Tibial nerve (tissue), 4 donors: Measurements from ENCODE around the gene COPG2. TPM values are rescaled to one million over a fixed set of nuclear protein-coding genes. Genes with fewer than 3 reads are reported as not detected.

Experiments
- DNase-seq, 2 donors: peaks; one replicate each; pipeline ENCODE4 v3.0.0-alpha.2; 2019; ENCODE audit warnings: low spot score in 2 of 2
- H3K27ac ChIP-seq, 4 donors: fragments of 200-600 bp; sonication (generic) in 3 of 4; one replicate each; pipeline ENCODE4 v1.5.1; 2017 to 2019; ENCODE audit warnings: mild to moderate bottlenecking in 1 of 4
- H3K27me3 ChIP-seq, 2 donors: fragments of 200-600 bp; sonication (generic) in 1 of 2; one replicate each; pipeline versions ENCODE4 v1.5.1 to v1.6.0; 2017 to 2019
- H3K36me3 ChIP-seq, 3 donors: fragments of 200-600 bp; sonication (generic); one replicate each; pipeline ENCODE4 v1.5.1; 2018 to 2019
- H3K4me1 ChIP-seq, 4 donors: fragments of 200-600 bp; sonication (generic) in 3 of 4; one replicate each; pipeline ENCODE4 v1.5.1; 2017 to 2019
- H3K4me3 ChIP-seq, 4 donors: fragments of 200-600 bp; sonication (generic) in 3 of 4; one replicate each; pipeline ENCODE4 v1.5.1; 2017 to 2019; ENCODE audit warnings: mild to moderate bottlenecking in 1 of 4, moderate library complexity in 1 of 4
- H3K9me3 ChIP-seq, 4 donors: fragments of 200-600 bp; sonication (generic) in 3 of 4; one replicate each; pipeline ENCODE4 v1.5.1; 2017 to 2019
- CTCF ChIP-seq, 5 experiments: fragments of 200-600 bp in 3 of 5; fragments of 450-650 bp in 2 of 5; sonication (generic) in 3 of 5; IDR thresholded peaks; one replicate each; pipeline ENCODE4 v1.5.1; 2016 to 2019; ENCODE audit warnings: antibody characterized with exemption in 5 of 5, mild to moderate bottlenecking in 3 of 5, moderate library complexity in 2 of 5
- EP300 ChIP-seq, 2 donors: sonication (generic); formaldehyde crosslinking; IDR thresholded peaks; one replicate each; pipeline ENCODE4 v1.6.1; 2017; ENCODE audit warnings: antibody characterized with exemption in 2 of 2, mild to moderate bottlenecking in 1 of 2
- POLR2A ChIP-seq, 2 donors: fragments of 450-650 bp; IDR thresholded peaks; one replicate each; pipeline ENCODE4 v1.6.1; 2017; ENCODE audit warnings: antibody characterized with exemption in 2 of 2, mild to moderate bottlenecking in 2 of 2, moderate library complexity in 2 of 2
- WGBS, 2 donors: methylation state at CpG; one replicate each; pipeline ENCODE4 v1.1.5; 2018; 5-methylcytosine and 5-hydroxymethylcytosine counted together
- total RNA-seq, 4 donors: library from RNA; depleted of rRNA; stranded (reverse); fragments of >200 nt; gene quantifications; one replicate each; pipeline ENCODE4 v1.1.0, GENCODE V29; 2016

COPG2 gene
- total RNA-seq, 4 donors from 2014 or later: 12.7 to 22.7 (median 20.2) TPM

- DNase-seq: no peak
- TF ChIP-seq CTCF (IDR thresholded peaks at IDR 0.05): no peak
- no peak for TF ChIP-seq EP300 (IDR thresholded peaks at IDR 0.05)
- no peak for TF ChIP-seq POLR2A (IDR thresholded peaks at IDR 0.05)
- Histone ChIP-seq H3K4me1 (no peaks in the 10 kb centered on the region), H3K36me3 (no peaks in the 10 kb centered on the region), H3K4me3 (no peak overlapping the region), H3K9me3 (peaks cover 0 to 14% (median 0%) of the 10 kb centered on the region in 4 donors), H3K27ac (no peak overlapping the region), H3K27me3 (no peaks in the 10 kb centered on the region)
- 64 to 75% methylated on average over 4 of the region's 4 CpGs for WGBS, 2 donors
These were observed 194.7 kb downstream of the COPG2 start for GRCh38 chr7:130473876-130474275.

GRCh38 chr7:130473289-130473688 is 195.3 kb downstream of the COPG2 start:
- Histone ChIP-seq H3K27me3 (no peaks in the 10 kb centered on the region), H3K9me3 (peaks cover 0 to 12% (median 0%) of the 10 kb centered on the region in 4 donors), H3K36me3 (no peaks in the 10 kb centered on the region), H3K4me3 (no peak overlapping the region), H3K4me1 (no peaks in the 10 kb centered on the region), H3K27ac (no peak overlapping the region)
- no peak for DNase-seq
- TF ChIP-seq POLR2A (IDR thresholded peaks at IDR 0.05) (no peak), CTCF (IDR thresholded peaks at IDR 0.05) (no peak), EP300 (IDR thresholded peaks at IDR 0.05) (no peak)

- WGBS, 2 donors: 79 to 88% methylated on average over 2 of the region's 2 CpGs
- H3K27ac ChIP-seq: no peak overlapping the region
- TF ChIP-seq EP300 (IDR thresholded peaks at IDR 0.05) (no peak), CTCF (IDR thresholded peaks at IDR 0.05) (no peak), POLR2A (IDR thresholded peaks at IDR 0.05) (no peak)
- H3K27me3 ChIP-seq: no peaks in the 10 kb centered on the region
- no peaks in the 10 kb centered on the region for H3K9me3 ChIP-seq
- no peaks in the 10 kb centered on the region for H3K4me1 ChIP-seq
- DNase-seq: no peak
- H3K4me3 ChIP-seq: no peak overlapping the region
- no peaks in the 10 kb centered on the region for H3K36me3 ChIP-seq
These were observed 196.6 kb downstream of the COPG2 start for GRCh38 chr7:130471974-130472373.

GRCh38 chr7:130468612-130469011 is 199.9 kb downstream of the COPG2 start:
- Histone ChIP-seq H3K4me1 (no peaks in the 10 kb centered on the region), H3K36me3 (no peaks in the 10 kb centered on the region), H3K9me3 (no peaks in the 10 kb centered on the region), H3K4me3 (no peak overlapping the region), H3K27ac (no peak overlapping the region), H3K27me3 (no peaks in the 10 kb centered on the region)
- no peak for DNase-seq
- WGBS, 2 donors: 94 to 98% methylated on average over 1 of the region's 1 CpG
- TF ChIP-seq CTCF (IDR thresholded peaks at IDR 0.05): no peak
- no peak for TF ChIP-seq POLR2A (IDR thresholded peaks at IDR 0.05)
- TF ChIP-seq EP300 (IDR thresholded peaks at IDR 0.05): no peak

GRCh38 chr7:130463553-130464434 is 204.8 kb downstream of the COPG2 start:
- Histone ChIP-seq H3K9me3 (peaks cover 0 to 13% (median 5%) of the 10 kb centered on the region in 4 donors), H3K4me1 (no peaks in the 10 kb centered on the region), H3K36me3 (no peaks in the 10 kb centered on the region), H3K27me3 (no peaks in the 10 kb centered on the region), H3K27ac (no peak overlapping the region), H3K4me3 (no peak overlapping the region)
- WGBS, 2 donors: 68 to 86% methylated on average over 4 of the region's 4 CpGs
- TF ChIP-seq EP300 (IDR thresholded peaks at IDR 0.05): no peak
- no peak for TF ChIP-seq POLR2A (IDR thresholded peaks at IDR 0.05)
- TF ChIP-seq CTCF (IDR thresholded peaks at IDR 0.05): no peak
- DNase-seq: no peak
